ENCODE measurements around the gene ALDOB.

Gene ALDOB

DNA sequence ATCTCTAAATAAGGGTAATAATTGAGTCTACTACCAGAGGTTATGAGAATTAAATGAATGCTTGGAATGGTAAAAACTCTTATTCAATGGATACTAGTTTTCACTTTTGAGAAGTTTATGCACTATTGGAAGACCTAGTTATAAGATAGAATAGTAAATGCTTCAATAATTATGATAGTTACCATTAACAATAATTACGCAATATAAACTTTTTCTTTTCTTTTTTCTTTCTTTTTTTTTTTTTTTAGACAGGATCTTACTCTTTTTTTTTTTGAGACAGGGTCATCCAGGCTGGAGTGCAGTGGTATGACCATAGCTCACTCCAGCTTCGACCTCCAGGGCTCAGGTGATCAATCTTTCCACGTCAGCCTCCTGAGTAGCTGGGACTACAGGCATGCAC, 6.7 kb downstream of the ALDOB start:
- CTCF ChIA-PET, result no interaction called here
- H3K4me3 ChIP-seq (ENCODE audit: low read depth, low read length), result no peak overlapping the region
- TF ChIP-seq, protein P1, sequence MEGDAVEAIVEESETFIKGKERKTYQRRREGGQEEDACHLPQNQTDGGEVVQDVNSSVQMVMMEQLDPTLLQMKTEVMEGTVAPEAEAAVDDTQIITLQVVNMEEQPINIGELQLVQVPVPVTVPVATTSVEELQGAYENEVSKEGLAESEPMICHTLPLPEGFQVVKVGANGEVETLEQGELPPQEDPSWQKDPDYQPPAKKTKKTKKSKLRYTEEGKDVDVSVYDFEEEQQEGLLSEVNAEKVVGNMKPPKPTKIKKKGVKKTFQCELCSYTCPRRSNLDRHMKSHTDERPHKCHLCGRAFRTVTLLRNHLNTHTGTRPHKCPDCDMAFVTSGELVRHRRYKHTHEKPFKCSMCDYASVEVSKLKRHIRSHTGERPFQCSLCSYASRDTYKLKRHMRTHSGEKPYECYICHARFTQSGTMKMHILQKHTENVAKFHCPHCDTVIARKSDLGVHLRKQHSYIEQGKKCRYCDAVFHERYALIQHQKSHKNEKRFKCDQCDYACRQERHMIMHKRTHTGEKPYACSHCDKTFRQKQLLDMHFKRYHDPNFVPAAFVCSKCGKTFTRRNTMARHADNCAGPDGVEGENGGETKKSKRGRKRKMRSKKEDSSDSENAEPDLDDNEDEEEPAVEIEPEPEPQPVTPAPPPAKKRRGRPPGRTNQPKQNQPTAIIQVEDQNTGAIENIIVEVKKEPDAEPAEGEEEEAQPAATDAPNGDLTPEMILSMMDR (IDR thresholded peaks at IDR 0.05; ENCODE audit: insufficient read depth, low read length, missing control alignments), result no peak
- POLR2A ChIA-PET, result no interaction called here
- DNase-seq (ENCODE audit: low read depth, low spot score), result no peak

DNA sequence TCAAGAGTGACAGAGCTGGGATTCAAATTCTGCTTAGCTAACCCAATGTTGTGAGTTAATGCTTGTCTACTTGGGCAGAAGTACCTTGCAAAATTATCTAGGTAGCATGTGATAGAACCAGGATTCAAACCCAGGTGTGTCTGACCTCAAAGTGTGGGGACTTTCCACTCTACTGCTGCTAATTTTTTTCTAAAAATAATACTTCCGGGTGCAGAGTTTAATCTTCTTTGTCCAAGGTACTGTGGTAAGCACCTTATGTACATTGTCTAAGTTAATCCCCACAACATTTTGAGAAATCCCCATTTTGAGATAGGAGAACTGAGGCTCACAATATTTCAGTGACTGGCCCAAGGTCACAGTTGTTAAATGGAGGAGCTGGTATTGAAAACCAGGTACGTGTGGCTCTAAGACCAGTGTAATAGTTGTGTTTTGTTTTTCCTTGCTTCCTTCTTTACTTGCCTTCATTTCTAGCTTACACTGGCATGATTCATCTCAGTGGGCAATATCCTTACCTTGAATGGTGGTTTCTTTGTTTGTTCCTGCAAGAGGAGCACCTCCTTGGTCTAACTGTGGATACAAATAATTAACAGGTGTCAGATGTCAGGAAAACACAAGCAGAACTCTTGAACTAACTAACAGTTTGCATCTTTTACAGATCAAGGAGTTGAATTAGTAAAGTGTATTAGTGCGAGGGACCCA, 7.5 kb downstream of the ALDOB start:
- POLR2A ChIA-PET, result no interaction called here
- H3K4me3 ChIP-seq (ENCODE audit: low read depth, low read length), result no peak overlapping the region
- TF ChIP-seq, protein P1 (IDR thresholded peaks at IDR 0.05; ENCODE audit: insufficient read depth, low read length, missing control alignments), result no peak
- no peak for DNase-seq (ENCODE audit: low read depth, low spot score)
- CTCF ChIA-PET, result interaction anchor here (1.9 kb wide), 1 partner anchor 21 kb away, joined by 9 read pairs; no protein-coding TSS in a partner anchor

- POLR2A ChIA-PET, result no interaction called here
- DNase-seq (ENCODE audit: low read depth, low spot score), result no peak
Observed at GRCh38 chr9:101427358-101427757, 8.2 kb downstream of the ALDOB start.

GRCh38 chr9:101421653-101422065, 13.9 kb downstream of the ALDOB start:
- TF ChIP-seq, protein P1 (IDR thresholded peaks at IDR 0.05; ENCODE audit: insufficient read depth, low read length, missing control alignments), result no peak
- no peak overlapping the region for H3K4me3 ChIP-seq (ENCODE audit: low read depth, low read length)
- ChIA-PET CTCF (interaction anchor here (2.2 kb wide), 1 partner anchor 37 kb away, joined by 6 read pairs; no protein-coding TSS in a partner anchor), POLR2A (no interaction called here)
- DNase-seq (ENCODE audit: low read depth, low spot score), result no peak

More at GRCh38 chr9:101427358-101427757, 8.2 kb downstream of the ALDOB start:
- CTCF ChIA-PET, result interaction anchor here (1.2 to 1.9 kb wide), 2 partner anchors 22 to 102 kb away, joined by 3 to 9 read pairs; no protein-coding TSS in a partner anchor
- H3K4me3 ChIP-seq (ENCODE audit: low read depth, low read length), result no peak overlapping the region
- TF ChIP-seq, protein P1 (IDR thresholded peaks at IDR 0.05; ENCODE audit: insufficient read depth, low read length, missing control alignments), result no peak

- no peak for DNase-seq (ENCODE audit: low read depth, low spot score)
- ChIA-PET POLR2A (interaction anchor here (2.1 kb wide), 1 partner anchor 21 kb away, joined by 9 read pairs; the partner anchor contains the start of genes MRPL50 and ZNF189), CTCF (no interaction called here)
- TF ChIP-seq, protein P1 (IDR thresholded peaks at IDR 0.05; ENCODE audit: insufficient read depth, low read length, missing control alignments), result no peak
- H3K4me3 ChIP-seq (ENCODE audit: low read depth, low read length), result no peak overlapping the region
Observed at GRCh38 chr9:101419863-101420262, 15.7 kb downstream of the ALDOB start.

DNA sequence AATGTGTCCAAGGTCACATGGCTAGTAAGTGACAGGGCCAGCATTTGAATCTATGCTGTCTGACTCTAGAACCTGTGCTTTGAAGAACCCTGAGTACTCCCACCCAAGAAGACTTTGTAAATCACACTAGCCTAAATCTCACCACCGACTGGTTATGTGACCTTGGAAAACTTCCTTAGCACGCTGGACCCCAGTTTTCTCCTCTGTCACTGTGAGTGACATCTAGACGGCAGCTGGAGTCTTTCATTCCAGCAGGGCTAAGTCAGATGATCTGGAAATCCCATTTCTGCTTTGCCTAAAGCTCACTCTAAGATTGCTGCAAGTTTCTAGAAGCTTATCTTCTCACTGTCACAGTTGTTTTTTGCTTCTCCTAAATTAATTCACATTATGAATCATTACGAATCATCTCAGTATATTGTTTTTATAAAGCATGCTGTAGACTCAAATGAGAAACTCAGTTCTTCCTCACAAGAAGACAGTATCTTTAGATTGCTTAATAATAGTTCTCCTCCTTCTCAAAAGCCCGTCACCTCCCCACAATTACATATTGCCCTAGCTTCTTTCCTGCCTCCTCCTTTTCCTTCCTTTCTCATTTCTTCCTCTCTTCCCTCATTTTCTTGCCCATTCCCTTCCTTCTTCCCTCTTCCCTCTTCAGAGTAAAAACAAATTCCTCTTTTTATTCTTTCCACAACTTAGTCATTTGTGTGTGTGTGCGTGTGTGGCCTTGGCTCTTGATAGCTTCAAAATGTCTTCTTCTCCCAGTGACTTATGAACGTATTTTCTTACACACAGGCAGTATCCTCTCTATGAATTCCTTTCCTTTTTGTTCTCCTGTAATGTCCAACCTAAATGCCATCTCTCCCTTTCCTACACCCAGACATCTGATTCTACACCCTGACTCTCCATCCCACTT, 16.8 kb downstream of the ALDOB start:
- no peak overlapping the region for H3K4me3 ChIP-seq (ENCODE audit: low read depth, low read length)
- POLR2A ChIA-PET, result interaction anchor here (2.1 kb wide), 1 partner anchor 20 kb away, joined by 9 read pairs; the partner anchor contains the start of genes MRPL50 and ZNF189
- TF ChIP-seq, protein P1 (IDR thresholded peaks at IDR 0.05; ENCODE audit: insufficient read depth, low read length, missing control alignments), result no peak
- CTCF ChIA-PET, result no interaction called here
- no peak for DNase-seq (ENCODE audit: low read depth, low spot score)

Data from AG04449 (cell line).